ENCODE results near the gene TSPAN33.

Gene TSPAN33

DNA sequence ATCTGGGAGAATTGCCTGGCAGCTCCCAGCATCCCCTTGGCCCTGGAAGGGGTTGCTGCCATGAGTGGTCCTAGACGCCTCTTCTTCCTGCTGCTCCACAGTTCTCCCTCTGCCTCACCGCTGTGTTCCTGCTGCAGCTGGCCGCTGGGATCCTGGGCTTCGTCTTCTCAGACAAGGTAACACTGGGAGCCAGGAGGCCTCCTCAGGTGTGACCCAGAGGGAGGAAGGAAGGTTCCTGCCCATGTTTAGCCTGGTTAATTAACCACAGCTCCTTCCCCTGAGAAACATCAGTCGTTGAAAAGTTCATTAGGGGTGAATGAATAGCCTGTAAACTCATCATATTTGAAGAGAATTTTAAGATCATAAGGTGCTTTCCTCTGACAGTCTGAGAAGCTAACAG is 18.2 kb downstream of the TSPAN33 start:
- no peak for DNase-seq (ENCODE audit: low read depth)
- TF ChIP-seq, protein P1, sequence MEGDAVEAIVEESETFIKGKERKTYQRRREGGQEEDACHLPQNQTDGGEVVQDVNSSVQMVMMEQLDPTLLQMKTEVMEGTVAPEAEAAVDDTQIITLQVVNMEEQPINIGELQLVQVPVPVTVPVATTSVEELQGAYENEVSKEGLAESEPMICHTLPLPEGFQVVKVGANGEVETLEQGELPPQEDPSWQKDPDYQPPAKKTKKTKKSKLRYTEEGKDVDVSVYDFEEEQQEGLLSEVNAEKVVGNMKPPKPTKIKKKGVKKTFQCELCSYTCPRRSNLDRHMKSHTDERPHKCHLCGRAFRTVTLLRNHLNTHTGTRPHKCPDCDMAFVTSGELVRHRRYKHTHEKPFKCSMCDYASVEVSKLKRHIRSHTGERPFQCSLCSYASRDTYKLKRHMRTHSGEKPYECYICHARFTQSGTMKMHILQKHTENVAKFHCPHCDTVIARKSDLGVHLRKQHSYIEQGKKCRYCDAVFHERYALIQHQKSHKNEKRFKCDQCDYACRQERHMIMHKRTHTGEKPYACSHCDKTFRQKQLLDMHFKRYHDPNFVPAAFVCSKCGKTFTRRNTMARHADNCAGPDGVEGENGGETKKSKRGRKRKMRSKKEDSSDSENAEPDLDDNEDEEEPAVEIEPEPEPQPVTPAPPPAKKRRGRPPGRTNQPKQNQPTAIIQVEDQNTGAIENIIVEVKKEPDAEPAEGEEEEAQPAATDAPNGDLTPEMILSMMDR (IDR thresholded peaks at IDR 0.05; ENCODE audit: low read length, missing control alignments), result no peak
- H3K4me3 ChIP-seq (replicated peaks; ENCODE audit: low read depth, low read length), result no peak overlapping the region

DNA sequence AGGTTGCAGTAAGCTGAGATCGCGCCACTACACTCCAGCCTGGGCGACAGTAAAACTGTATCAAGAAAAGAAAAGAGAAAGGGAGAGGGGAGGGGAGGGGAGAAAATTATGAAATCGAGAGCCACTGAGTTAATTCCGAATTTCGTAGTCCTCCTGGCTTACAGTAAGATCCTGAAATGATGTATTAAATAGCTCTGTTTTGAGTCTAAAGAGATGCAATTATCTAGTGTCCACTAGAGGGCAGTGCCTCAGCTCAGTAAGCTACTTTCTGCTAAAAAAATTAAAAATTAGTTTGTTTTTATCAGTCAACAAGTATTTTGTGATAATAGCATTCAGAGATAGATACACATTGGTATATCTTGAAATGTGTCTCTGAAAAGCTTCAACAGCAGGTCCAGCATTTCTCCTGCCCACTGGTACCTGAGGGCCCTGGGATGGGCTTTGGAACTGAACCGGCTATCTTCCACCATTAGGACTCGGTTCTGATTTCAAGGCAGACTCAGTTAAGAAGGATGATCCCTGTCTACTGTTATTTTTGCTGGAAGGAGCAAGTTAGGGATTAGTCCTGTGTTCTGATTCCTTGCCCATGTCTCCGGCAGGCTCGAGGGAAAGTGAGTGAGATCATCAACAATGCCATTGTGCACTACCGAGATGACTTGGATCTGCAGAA is 19.5 kb downstream of the TSPAN33 start:
- peak; percentile 83 for DNase-seq (ENCODE audit: low read depth)
- H3K4me3 ChIP-seq (replicated peaks; ENCODE audit: low read depth, low read length), result no peak overlapping the region
- TF ChIP-seq, protein P1 (IDR thresholded peaks at IDR 0.05; ENCODE audit: low read length, missing control alignments), result peak; percentile 80

DNA sequence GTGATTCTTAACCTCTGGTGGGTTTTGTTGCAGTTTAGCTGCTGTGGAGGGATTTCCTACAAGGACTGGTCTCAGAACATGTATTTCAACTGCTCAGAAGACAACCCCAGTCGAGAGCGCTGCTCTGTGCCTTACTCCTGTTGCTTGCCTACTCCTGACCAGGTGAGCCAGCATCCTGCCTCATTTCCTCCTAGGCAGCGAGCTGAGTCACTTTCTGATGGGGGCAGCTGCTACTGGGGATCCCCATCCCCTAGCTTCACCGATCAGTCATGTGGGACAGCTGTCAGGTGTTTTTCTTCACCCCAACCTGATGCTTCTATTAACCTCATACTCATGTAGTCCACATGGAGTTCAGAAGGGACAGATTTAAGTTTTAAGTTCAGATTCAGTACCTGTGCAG is 22.2 kb downstream of the TSPAN33 start:
- no peak for DNase-seq (ENCODE audit: low read depth)
- no peak overlapping the region for H3K4me3 ChIP-seq (replicated peaks; ENCODE audit: low read depth, low read length)
- TF ChIP-seq, protein P1 (IDR thresholded peaks at IDR 0.05; ENCODE audit: low read length, missing control alignments), result no peak

DNA sequence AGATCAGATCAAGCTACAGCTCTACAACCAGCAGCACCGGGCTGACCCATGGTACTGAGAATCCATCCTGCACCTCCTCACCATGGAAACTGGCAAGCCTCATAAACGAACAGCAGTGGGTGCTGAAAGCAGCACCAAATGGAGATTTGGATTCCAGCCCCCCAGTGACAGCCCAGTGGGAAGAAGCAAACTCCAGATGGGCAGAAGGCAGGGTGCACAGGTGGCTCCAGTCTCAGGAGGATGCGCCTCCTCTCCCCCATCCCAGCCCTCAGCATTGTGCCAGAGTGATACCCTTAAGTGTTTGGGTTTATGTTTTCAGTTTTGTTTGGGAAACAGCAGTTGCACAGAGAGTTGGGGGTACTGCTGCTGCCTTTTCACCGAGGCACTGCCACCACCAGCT is 23.3 kb downstream of the TSPAN33 start:
- TF ChIP-seq, protein P1 (IDR thresholded peaks at IDR 0.05; ENCODE audit: low read length, missing control alignments), result no peak
- H3K4me3 ChIP-seq (replicated peaks; ENCODE audit: low read depth, low read length), result no peak overlapping the region
- no peak for DNase-seq (ENCODE audit: low read depth)

DNA sequence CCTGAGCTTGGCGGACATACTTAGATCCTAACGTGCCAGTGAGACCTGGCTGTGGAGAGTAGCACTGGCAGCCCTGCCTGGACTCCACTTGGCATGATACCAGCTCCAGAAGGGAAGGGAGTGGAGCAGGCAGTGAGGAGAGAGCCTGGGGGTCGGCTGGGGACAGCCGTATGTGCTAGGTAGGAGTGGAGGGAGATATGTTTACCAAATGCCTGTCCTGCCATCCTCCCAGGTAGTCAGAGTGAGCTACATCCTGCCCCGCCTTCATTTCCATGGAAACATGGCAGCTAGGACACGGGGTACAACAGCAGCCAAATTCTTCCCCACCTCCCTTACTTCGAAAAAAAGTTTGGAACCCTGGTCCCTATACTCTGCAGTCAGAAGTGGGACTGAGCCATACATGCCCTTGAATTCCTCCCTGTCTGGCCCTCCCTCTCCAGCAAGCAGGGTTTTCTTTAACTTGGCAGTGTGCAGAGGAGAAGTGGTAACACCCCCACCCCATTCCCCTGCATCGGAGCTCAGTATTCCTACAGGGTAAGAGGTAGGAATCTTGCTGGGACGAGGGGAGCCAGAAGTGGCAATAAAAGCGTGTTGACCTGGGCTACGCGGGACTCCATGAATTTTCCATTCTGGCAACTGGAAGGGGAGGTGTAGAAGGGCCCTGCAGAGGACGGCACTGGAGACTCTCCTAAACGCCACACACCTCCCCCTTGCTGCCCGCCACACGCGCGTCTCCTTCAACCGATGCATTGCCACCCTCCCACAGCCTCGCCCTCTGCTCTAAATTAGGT is 23.9 kb downstream of the TSPAN33 start:
- TF ChIP-seq, protein P1 (IDR thresholded peaks at IDR 0.05; ENCODE audit: low read length, missing control alignments), result no peak
- no peak overlapping the region for H3K4me3 ChIP-seq (replicated peaks; ENCODE audit: low read depth, low read length)
- DNase-seq (ENCODE audit: low read depth), result no peak

DNA sequence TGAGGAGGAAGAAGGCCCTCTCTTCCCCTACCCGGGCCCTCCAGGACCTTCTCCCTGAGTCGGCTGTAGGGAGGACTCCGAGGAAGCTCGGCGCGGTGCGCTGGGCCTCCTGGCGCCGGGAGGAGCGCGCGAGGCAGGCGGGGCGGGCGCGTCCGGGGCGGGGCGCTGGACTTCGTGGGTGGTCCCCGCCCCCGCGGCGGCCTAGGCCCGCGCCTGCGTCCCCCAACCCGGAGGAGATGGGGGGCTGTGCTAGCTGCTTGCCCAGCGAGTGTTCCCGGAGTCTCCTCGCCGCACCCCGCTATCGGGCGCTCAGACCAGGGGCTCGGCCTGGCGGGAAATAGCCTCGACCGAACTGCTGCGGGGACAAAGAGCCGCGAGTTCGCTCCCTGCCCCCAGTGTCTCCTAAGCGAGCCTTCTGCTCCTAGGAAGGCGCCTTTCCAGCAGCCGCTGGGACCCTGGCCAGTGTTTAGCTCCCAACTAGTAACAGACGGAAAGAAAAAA is 24.7 kb downstream of the TSPAN33 start:
- TF ChIP-seq, protein P1 (IDR thresholded peaks at IDR 0.05; ENCODE audit: low read length, missing control alignments), result no peak
- no peak for DNase-seq (ENCODE audit: low read depth)

More for the DNA sequence above, 24.7 kb downstream of the TSPAN33 start:
- peak overlapping the region; percentile 46 for H3K4me3 ChIP-seq (replicated peaks; ENCODE audit: low read depth, low read length)
